B cell (primary cell): Measurements from ENCODE around the gene ARNT2. TPM values are rescaled to one million over a fixed set of nuclear protein-coding genes. Genes with fewer than 3 reads are reported as not detected.

Experiments used
- ATAC-seq: fragments of 200-7000 bp; cut with Tn5 transposase; one replicate; pipeline ENCODE4 v1.10.0; 2021; ENCODE audit warnings: low read depth, mild to moderate bottlenecking, moderate number of reproducible peaks, moderate library complexity
- CTCF ChIA-PET: fragments of 350-600 bp; sonication (Branson Sonifier 250); formaldehyde crosslinking; loops from one replicate; lab custom pipeline; 2021; ENCODE audit warnings: antibody characterized with exemption, inconsistent platforms; lab: Charles Lee
- POLR2A ChIA-PET: fragments of 350-600 bp; sonication (Branson Sonifier 250); formaldehyde crosslinking; loops from one replicate; lab custom pipeline; 2021; ENCODE audit warnings: antibody characterized with exemption; lab: Charles Lee
- DNase-seq: peaks from one replicate; pipeline ENCODE4 v3.0.0; 2013
- H2AFZ ChIP-seq: 2 replicates; pipeline ENCODE4 v1.6.1; 2012; ENCODE audit warnings: mild to moderate bottlenecking, low read depth, low read length; ENCODE audit not compliant: insufficient read depth, poor library complexity, severe bottlenecking
- H3K27ac ChIP-seq, 2 donors: 1 replicate in 1 of 2; 2 replicates in 1 of 2; pipeline ENCODE4 v1.5.1; 2012 to 2013; ENCODE audit warnings: low read length in 2 of 2, mild to moderate bottlenecking in 2 of 2, moderate library complexity in 1 of 2
- H3K27me3 ChIP-seq, 4 experiments: fragments of 200-600 bp in 1 of 4; sonication (generic) in 1 of 4; replicated peaks in 1 of 4; 1 replicate in 2 of 4; 2 replicates in 2 of 4; pipeline versions ENCODE4 v1.6.1 to v1.7.0; 2013 to 2016; ENCODE audit warnings: low read length in 3 of 4, mild to moderate bottlenecking in 2 of 4, mixed read lengths in 1 of 4, moderate library complexity in 1 of 4; ENCODE audit not compliant: insufficient read depth in 4 of 4, control insufficient read depth in 3 of 4; ENCODE audit errors: control extremely low read depth in 1 of 4
- H3K36me3 ChIP-seq, 2 experiments: replicated peaks in 1 of 2; 1 replicate in 1 of 2; 2 replicates in 1 of 2; pipeline versions ENCODE4 v1.6.1 to v1.7.1; 2013; ENCODE audit warnings: low read length in 1 of 2; ENCODE audit not compliant: insufficient read depth in 2 of 2, control insufficient read depth in 1 of 2; ENCODE audit errors: control extremely low read depth in 1 of 2, extremely low read depth in 1 of 2
- H3K4me1 ChIP-seq, 2 donors: fragments of 200-600 bp in 1 of 2; sonication (generic) in 1 of 2; 1 replicate in 1 of 2; 2 replicates in 1 of 2; pipeline versions ENCODE4 v1.5.1 to v1.6.1; 2013 to 2017; ENCODE audit warnings: low read length in 2 of 2; ENCODE audit not compliant: control insufficient read depth in 2 of 2, insufficient read depth in 2 of 2
- H3K4me2 ChIP-seq: replicated peaks from 2 replicates; pipeline ENCODE3; 2012; ENCODE audit warnings: mild to moderate bottlenecking, low read depth, low read length; ENCODE audit not compliant: poor library complexity, severe bottlenecking
- H3K4me3 ChIP-seq, 5 experiments: fragments of 200-600 bp in 1 of 5; sonication (generic) in 1 of 5; 1 replicate in 3 of 5; 2 replicates in 2 of 5; pipeline versions ENCODE4 v1.5.1 to v1.7.0; 2011 to 2016; ENCODE audit warnings: low read length in 4 of 5, mild to moderate bottlenecking in 4 of 5, low read depth in 2 of 5, control low read depth in 1 of 5, moderate library complexity in 1 of 5; ENCODE audit not compliant: insufficient read depth in 1 of 5; ENCODE audit errors: control extremely low read depth in 1 of 5, extremely low read depth in 1 of 5
- H3K79me2 ChIP-seq: fragments of 200-600 bp; sonication (generic); one replicate; pipeline ENCODE4 v1.6.0; 2016; ENCODE audit warnings: low read length; ENCODE audit not compliant: control insufficient read depth, insufficient read depth
- H3K9ac ChIP-seq: fragments of 200-600 bp; sonication (generic); 2 replicates; pipeline ENCODE4 v1.6.1; 2017; ENCODE audit warnings: mild to moderate bottlenecking, low read length, moderate library complexity
- H3K9me3 ChIP-seq, 3 donors: one replicate each; pipeline versions ENCODE4 v1.6.1 to v1.7.1; 2013; ENCODE audit warnings: low read length in 2 of 3; ENCODE audit not compliant: control insufficient read depth in 2 of 3, insufficient read depth in 1 of 3; ENCODE audit errors: control extremely low read depth in 1 of 3
- H4K20me1 ChIP-seq: 2 replicates; pipeline ENCODE4 v1.6.0; 2012; ENCODE audit warnings: mild to moderate bottlenecking, low read length; ENCODE audit not compliant: insufficient read depth, control insufficient read depth, poor library complexity, severe bottlenecking
- H3K27ac Mint-ChIP-seq: one replicate; pipeline ENCODE4 v1.8.0; 2021; ENCODE audit warnings: mixed read lengths
- H3K27me3 Mint-ChIP-seq: one replicate; pipeline ENCODE4 v1.8.0; 2021; ENCODE audit warnings: mixed read lengths
- H3K4me1 Mint-ChIP-seq: one replicate; pipeline ENCODE4 v1.8.0; 2021; ENCODE audit warnings: mixed read lengths
- H3K4me3 Mint-ChIP-seq: one replicate; pipeline ENCODE4 v1.8.0; 2021; ENCODE audit warnings: mixed read lengths
- H3K9me3 Mint-ChIP-seq: one replicate; pipeline ENCODE4 v1.8.0; 2022; ENCODE audit warnings: mixed read lengths; ENCODE audit not compliant: insufficient read depth
- CTCF ChIP-seq: fragments of 200-600 bp; IDR thresholded peaks from one replicate; pipeline ENCODE4 v1.8.0; 2022; ENCODE audit warnings: antibody characterized with exemption, mild to moderate bottlenecking
- EZH2 ChIP-seq: IDR thresholded peaks from 2 replicates; pipeline ENCODE4 v1.6.1; 2012; ENCODE audit warnings: borderline replicate concordance, low read depth, mild to moderate bottlenecking, moderate library complexity, low read length; ENCODE audit not compliant: insufficient read depth, poor library complexity, severe bottlenecking
- WGBS: methylation state at CpG from one replicate; pipeline ENCODE4 v1.1.5; 2013; ENCODE audit warnings: missing lambda C conversion rate; ENCODE audit not compliant: insufficient coverage; 5-methylcytosine and 5-hydroxymethylcytosine counted together
- intact Hi-C: fragments of 100-400 bp; cut with micrococcal nuclease; formaldehyde crosslinking; loops from one replicate; pipeline ENCODE4 v1.10.0; 2022
- polyA plus RNA-seq: library from polyadenylated mRNA; depleted of rRNA; stranded (reverse); fragments of >200 nt; gene quantifications from 2 replicates; pipeline ENCODE4 v1.2.3, GENCODE V29; 2012
- total RNA-seq, 2 donors: library from RNA; stranded (reverse); fragments of 120-200 nt in 1 of 2; gene quantifications; 1 replicate in 1 of 2; 2 replicates in 1 of 2; pipeline versions ENCODE4 v1.2.3 to v1.2.4, GENCODE V29; 2013 to 2022

The ARNT2 gene
- total and polyA plus RNA-seq, 2 donors (not counting 1 experiment from before 2014, with no cell fraction given) = not detected

GRCh38 chr15:80550219-80550907 is 146.2 kb downstream of the ARNT2 start:
- Histone ChIP-seq H3K4me2 (no peak overlapping the region), H3K9me3 (no peaks in the 10 kb centered on the region), H3K9ac (no peak overlapping the region), H3K79me2 (no peaks in the 10 kb centered on the region), H4K20me1 (no peaks in the 10 kb centered on the region), H3K27ac (no peak overlapping the region), H3K4me3 (no peak overlapping the region), H2AFZ (no peak overlapping the region), H3K27me3 (peaks cover 0 to 6% (median 3%) of the 10 kb centered on the region in 4 experiments), H3K36me3 (no peaks in the 10 kb centered on the region), H3K4me1 (no peaks in the 10 kb centered on the region)
- Mint-ChIP-seq H3K9me3 (no peaks in the 10 kb centered on the region), H3K27ac (no peak overlapping the region), H3K27me3 (peaks cover 36% of the 10 kb centered on the region), H3K4me3 (no peak overlapping the region), H3K4me1 (no peaks in the 10 kb centered on the region)
- 83% methylated on average over 2 of the region's 5 CpGs for WGBS
- CTCF ChIA-PET = no interaction called here
- POLR2A ChIA-PET = no interaction called here
- intact Hi-C loops = no loop called here
- TF ChIP-seq CTCF (no peak), EZH2 (no peak)
- ATAC-seq = no peak
- no peak for DNase-seq

DNA sequence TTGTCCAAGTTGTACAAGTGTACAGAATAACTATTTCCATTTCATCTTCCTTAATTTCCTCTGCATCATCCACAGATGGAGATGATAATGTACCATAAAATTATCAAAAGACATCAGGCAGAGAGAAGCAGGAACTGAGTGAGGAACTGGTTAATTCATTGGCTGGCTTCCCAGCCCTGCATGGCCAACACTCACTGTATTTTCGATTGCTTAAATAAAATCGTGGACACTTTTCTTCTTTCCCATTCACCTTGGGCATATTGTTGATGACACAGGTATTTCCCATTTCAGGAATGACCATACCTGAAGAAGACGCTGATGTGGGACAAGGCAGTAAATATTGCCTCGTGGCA is 146.7 kb downstream of the ARNT2 start:
- no peak for TF ChIP-seq EZH2
- no peak for TF ChIP-seq CTCF
- WGBS = 50% methylated on average over 2 of the region's 4 CpGs
- Histone ChIP-seq H3K27ac (no peak overlapping the region), H3K4me3 (no peak overlapping the region), H2AFZ (no peak overlapping the region), H3K27me3 (peaks cover 0 to 6% (median 3%) of the 10 kb centered on the region in 4 experiments), H3K9ac (no peak overlapping the region), H3K36me3 (no peaks in the 10 kb centered on the region), H3K4me2 (no peak overlapping the region), H3K4me1 (no peaks in the 10 kb centered on the region), H3K9me3 (no peaks in the 10 kb centered on the region), H4K20me1 (no peaks in the 10 kb centered on the region), H3K79me2 (no peaks in the 10 kb centered on the region)
- Mint-ChIP-seq H3K4me3 (no peak overlapping the region), H3K27ac (no peak overlapping the region), H3K4me1 (no peaks in the 10 kb centered on the region), H3K9me3 (no peaks in the 10 kb centered on the region), H3K27me3 (peaks cover 34% of the 10 kb centered on the region)
- ATAC-seq (no peak), DNase-seq (no peak)
- intact Hi-C loops = no loop called here
- ChIA-PET CTCF (no interaction called here), POLR2A (no interaction called here)
